GM19099 (cell line): ENCODE measurements around the gene HHIP.

ENCODE experiments used
- POLR2A ChIP-seq: IDR thresholded peaks from 3 replicates; pipeline ENCODE4 v1.6.1; 2011; ENCODE audit warnings: low read depth; ENCODE audit not compliant: insufficient read length; ENCODE audit errors: extremely low read depth

The HHIP gene

DNA sequence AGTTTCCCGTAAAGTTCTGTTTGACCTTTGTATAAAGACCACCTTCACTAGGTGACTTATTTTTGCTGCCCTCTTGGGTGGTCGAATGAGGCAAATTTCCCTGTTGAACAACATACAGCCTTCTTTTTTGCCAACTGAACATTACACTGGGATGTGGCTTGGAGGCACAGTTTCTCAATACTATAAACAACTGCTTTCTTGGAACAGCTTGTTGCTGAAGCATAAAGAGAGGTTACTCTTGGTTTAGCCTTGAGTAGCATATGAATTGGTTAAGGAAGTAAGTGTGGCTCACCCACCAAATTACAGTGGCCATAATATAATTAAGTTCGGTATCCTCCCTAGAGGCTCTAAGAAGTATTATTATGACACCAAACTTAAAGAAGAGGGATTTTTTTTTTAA lies 40.0 kb downstream of the HHIP start:
- no peak for TF ChIP-seq POLR2A

GRCh38 chr4:144686921-144687320 lies 41.0 kb downstream of the HHIP start:
- no peak for TF ChIP-seq POLR2A

DNA sequence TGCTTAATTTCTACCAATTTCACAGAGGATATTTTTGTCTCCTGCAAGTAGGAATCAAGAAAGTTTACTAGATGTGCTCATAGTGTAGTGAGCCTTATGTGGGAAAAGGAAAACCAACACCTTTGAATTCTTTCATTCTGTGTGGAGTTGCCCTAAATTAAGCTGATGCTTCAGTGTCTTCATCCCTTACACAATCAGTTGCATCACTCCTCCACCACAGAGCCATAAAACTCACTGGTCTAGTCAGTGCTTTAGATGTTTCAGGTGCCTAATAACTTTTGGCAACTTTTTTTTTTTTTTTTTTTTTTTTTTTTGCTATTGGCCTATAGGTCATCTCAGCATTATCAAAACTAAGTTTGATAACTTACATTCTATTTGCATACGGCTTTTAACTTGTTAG lies 41.5 kb downstream of the HHIP start:
- no peak for TF ChIP-seq POLR2A

GRCh38 chr4:144688035-144688569 lies 42.1 kb downstream of the HHIP start:
- no peak for TF ChIP-seq POLR2A

GRCh38 chr4:144689125-144689524 lies 43.2 kb downstream of the HHIP start:
- no peak for TF ChIP-seq POLR2A

- TF ChIP-seq POLR2A = no peak
Measured at GRCh38 chr4:144695721-144696120, 49.8 kb downstream of the HHIP start.

DNA sequence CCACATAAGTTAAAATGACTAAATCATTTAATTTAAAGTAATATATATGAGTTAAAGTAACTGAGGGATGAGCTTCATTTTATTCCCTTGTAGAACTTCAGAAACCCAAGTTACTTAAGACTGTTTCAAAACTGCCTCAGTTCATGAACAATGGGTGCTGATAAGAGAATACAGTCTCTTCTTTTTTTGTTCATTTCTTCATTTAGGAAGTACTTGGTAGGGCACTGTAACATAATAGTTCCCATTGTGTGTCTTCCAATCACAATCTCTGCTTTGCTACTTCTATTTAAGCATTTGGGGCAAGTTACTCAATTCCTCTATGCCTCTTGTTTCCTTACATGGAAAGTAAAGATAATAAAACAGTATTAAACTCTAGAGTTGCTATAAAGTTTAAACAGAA lies 50.4 kb downstream of the HHIP start:
- TF ChIP-seq POLR2A = no peak

GRCh38 chr4:144699565-144699964 lies 53.6 kb downstream of the HHIP start:
- no peak for TF ChIP-seq POLR2A

- no peak for TF ChIP-seq POLR2A
Measured at GRCh38 chr4:144701683-144702233, 55.8 kb downstream of the HHIP start.

GRCh38 chr4:144703494-144703893 lies 57.5 kb downstream of the HHIP start:
- no peak for TF ChIP-seq POLR2A

GRCh38 chr4:144705601-144706590 lies 59.9 kb downstream of the HHIP start:
- TF ChIP-seq POLR2A = no peak

DNA sequence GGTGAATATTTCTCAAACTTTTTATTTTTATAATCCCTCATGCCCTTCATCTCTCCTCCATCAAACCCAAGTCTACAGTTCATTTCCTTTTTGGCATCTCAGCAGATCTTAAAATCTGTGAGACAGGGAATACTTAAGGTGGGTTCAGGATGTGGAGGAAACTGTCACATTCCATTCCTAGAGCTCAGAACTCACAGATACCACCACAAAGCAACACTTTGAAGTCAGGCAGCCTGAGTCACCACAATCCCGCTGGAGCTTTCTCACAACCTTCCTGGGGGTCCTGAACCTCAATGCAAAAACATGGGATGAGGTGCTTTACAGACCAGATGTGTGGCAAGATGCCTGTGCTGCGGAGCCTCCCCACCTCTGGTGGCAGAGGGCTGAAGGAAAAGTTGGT lies 63.2 kb downstream of the HHIP start:
- TF ChIP-seq POLR2A = no peak

DNA sequence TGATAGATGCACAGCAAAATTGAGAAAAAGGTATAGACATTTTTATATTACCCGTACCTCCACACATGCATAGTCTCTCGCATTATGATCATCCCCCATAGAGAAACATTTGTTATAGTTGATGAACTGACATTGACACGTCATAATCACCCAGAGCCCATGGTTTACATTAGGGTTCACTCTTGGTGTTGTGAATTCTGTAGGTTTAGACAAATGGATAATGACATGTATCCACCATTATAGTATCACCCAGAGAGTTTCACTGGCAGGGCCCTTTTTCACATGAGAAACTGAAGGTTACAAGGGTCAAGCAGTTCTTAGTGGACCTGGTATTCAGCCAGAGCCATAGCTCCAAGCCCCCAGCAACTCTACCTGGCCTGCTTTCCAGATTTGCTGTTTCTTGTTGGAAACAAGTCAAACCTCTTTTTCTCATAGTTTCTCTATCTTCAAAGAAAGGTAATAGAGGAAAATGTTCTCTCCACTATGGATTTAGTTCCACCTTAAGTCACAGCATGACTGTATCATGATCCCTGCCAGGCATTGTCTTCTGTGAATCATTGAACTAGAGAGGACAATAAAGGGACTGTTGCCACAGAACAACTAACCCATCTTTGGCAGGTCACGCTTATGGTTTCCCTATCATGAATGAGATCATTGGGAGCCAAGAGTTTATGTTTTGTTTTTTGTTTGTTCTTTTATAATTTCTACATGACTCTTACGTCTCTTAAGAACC lies 64.0 kb downstream of the HHIP start:
- no peak for TF ChIP-seq POLR2A

- TF ChIP-seq POLR2A = no peak
Measured at GRCh38 chr4:144710526-144710912, 64.6 kb downstream of the HHIP start.

DNA sequence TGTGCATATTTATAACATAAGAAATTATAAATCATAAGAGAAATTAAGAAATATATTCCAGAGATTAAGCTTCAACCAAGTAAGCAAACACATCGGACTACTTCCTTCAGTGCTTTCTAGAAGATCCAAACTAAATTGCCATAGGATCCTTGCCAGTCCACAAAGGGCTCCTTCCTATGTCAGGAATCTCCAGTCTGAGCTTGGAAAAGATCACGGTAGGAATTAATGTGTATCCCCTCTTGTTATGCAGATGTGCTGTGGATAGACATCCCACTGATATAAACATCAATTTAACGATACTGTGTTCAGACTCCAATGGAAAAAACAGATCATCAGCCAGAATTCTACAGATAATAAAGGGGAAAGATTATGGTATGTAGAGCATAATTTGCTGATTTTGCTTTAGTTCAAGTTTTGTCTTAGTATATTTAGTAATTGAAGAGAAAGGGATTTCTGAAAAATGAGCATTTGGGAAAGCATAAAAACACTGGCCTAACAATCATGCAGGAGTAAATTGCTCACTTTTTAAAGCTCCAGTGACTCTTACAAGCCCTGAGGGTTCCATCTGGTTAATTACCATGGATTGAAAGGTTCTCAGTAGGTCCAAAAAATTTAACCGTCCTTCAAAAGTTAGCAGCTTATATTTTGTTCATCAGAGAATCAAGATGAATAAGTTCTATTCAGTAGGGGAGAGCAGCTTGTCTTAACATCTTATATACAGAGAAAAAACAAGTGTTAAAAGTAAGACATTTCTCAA lies 65.9 kb downstream of the HHIP start:
- no peak for TF ChIP-seq POLR2A
